Activated B cell treated with CpG ODN at 0.5 μM for 24 hours (primary cell): ENCODE measurements around the gene PLCB2. TPM values are rescaled to one million over a fixed set of nuclear protein-coding genes. Genes with fewer than 3 reads are reported as not detected.

Experiments
- ATAC-seq: fragments of 200-7000 bp; cut with Tn5 transposase; one replicate; pipeline ENCODE4 v1.10.0; 2021; ENCODE audit warnings: low read depth, mild to moderate bottlenecking, moderate library complexity
- CTCF ChIA-PET: fragments of 350-600 bp; sonication (Branson Sonifier 250); formaldehyde crosslinking; loops from one replicate; lab custom pipeline; 2021; ENCODE audit warnings: antibody characterized with exemption; lab: Charles Lee
- POLR2A ChIA-PET: fragments of 350-600 bp; sonication (Branson Sonifier 250); formaldehyde crosslinking; loops from one replicate; lab custom pipeline; 2021; ENCODE audit warnings: antibody characterized with exemption; lab: Charles Lee
- DNase-seq: peaks from one replicate; pipeline ENCODE4 v3.0.0; 2022
- H3K27ac Mint-ChIP-seq: one replicate; pipeline ENCODE4 v1.8.0; 2020; ENCODE audit warnings: mixed read lengths
- H3K27me3 Mint-ChIP-seq: one replicate; pipeline ENCODE4 v1.8.0; 2021; ENCODE audit warnings: mixed read lengths
- H3K36me3 Mint-ChIP-seq: one replicate; pipeline ENCODE4 v1.8.0; 2021; ENCODE audit warnings: low read depth, mixed read lengths
- H3K4me1 Mint-ChIP-seq: one replicate; pipeline ENCODE4 v1.8.0; 2021; ENCODE audit warnings: mixed read lengths
- H3K4me3 Mint-ChIP-seq: one replicate; pipeline ENCODE4 v1.8.0; 2020; ENCODE audit warnings: mild to moderate bottlenecking, mixed read lengths
- H3K9me3 Mint-ChIP-seq: one replicate; pipeline ENCODE4 v1.8.0; 2020; ENCODE audit warnings: mixed read lengths
- CTCF ChIP-seq: fragments of 200-600 bp; IDR thresholded peaks from one replicate; pipeline ENCODE4 v1.8.0; 2022; ENCODE audit warnings: antibody characterized with exemption, mild to moderate bottlenecking
- intact Hi-C: fragments of 100-400 bp; cut with micrococcal nuclease; formaldehyde crosslinking; loops from one replicate; pipeline ENCODE4 v1.15.1; 2024
- total RNA-seq: library from RNA; stranded (reverse); gene quantifications from 2 replicates; pipeline ENCODE4 v1.2.3, GENCODE V29; 2022

The PLCB2 gene
- total RNA-seq, 1 donor from 2014 or later = 126 TPM

- intact Hi-C loops = loop anchor here (5.0 kb wide), 1 partner anchor 36 kb away; the partner anchor contains the start of gene PAK6
- POLR2A ChIA-PET = interaction anchor here (1.0 to 3.1 kb wide), 5 partner anchors 36 to 228 kb away, joined by 3 to 16 read pairs (median 3); no protein-coding TSS in a partner anchor
Measured at GRCh38 chr15:40273428-40273827, 34.3 kb downstream of the PLCB2 start.

GRCh38 chr15:40272485-40273056, 35.2 kb downstream of the PLCB2 start:
- no peaks in the 10 kb centered on the region for H3K36me3 Mint-ChIP-seq
- intact Hi-C loops = loop anchor here (5.0 kb wide), 1 partner anchor 35 kb away; the partner anchor contains the start of gene PAK6
- ATAC-seq (no peak), DNase-seq (no peak)
- TF ChIP-seq CTCF = no peak
- no peaks in the 10 kb centered on the region for H3K9me3 Mint-ChIP-seq
- CTCF ChIA-PET = interaction anchor here (0.8 to 11.8 kb wide), 14 partner anchors 8 to 487 kb away, joined by 3 to 228 read pairs (median 4); partner anchors contain the start of gene ANKRD63
- H3K27ac Mint-ChIP-seq = no peak overlapping the region
- no peak overlapping the region for H3K4me3 Mint-ChIP-seq
- POLR2A ChIA-PET = interaction anchor here (1.0 to 3.1 kb wide), 4 partner anchors 35 to 227 kb away, joined by 3 to 16 read pairs (median 7); no protein-coding TSS in a partner anchor
- peaks cover 2% of the 10 kb centered on the region for H3K27me3 Mint-ChIP-seq
- peaks cover 15% of the 10 kb centered on the region for H3K4me1 Mint-ChIP-seq

More at GRCh38 chr15:40273428-40273827, 34.3 kb downstream of the PLCB2 start:
- Mint-ChIP-seq H3K4me1 (peaks cover 21% of the 10 kb centered on the region), H3K36me3 (no peaks in the 10 kb centered on the region), H3K4me3 (no peak overlapping the region), H3K27ac (no peak overlapping the region), H3K9me3 (no peaks in the 10 kb centered on the region), H3K27me3 (peaks cover 2% of the 10 kb centered on the region)
- DNase-seq (no peak), ATAC-seq (no peak)
- TF ChIP-seq CTCF = no peak
- CTCF ChIA-PET = interaction anchor here (0.9 to 11.8 kb wide), 22 partner anchors 9 to 488 kb away, joined by 3 to 228 read pairs (median 6); partner anchors contain the start of genes ANKRD63 and SRP14

GRCh38 chr15:40271685-40272484, 35.9 kb downstream of the PLCB2 start:
- intact Hi-C loops = loop anchor here (5.0 kb wide), 1 partner anchor 35 kb away; the partner anchor contains the start of gene PAK6
- no peak overlapping the region for H3K4me3 Mint-ChIP-seq

GRCh38 chr15:40270246-40270995, 37.3 kb downstream of the PLCB2 start:
- no peak for DNase-seq
- no peak for ATAC-seq
- no peak overlapping the region for H3K4me3 Mint-ChIP-seq
- no peak overlapping the region for H3K27ac Mint-ChIP-seq
- H3K4me1 Mint-ChIP-seq = peaks cover 4% of the 10 kb centered on the region
- POLR2A ChIA-PET = no interaction called here
- TF ChIP-seq CTCF = no peak
- intact Hi-C loops = loop anchor here (5.0 kb wide), 1 partner anchor 33 kb away; the partner anchor contains the start of gene PAK6
- H3K9me3 Mint-ChIP-seq = no peaks in the 10 kb centered on the region
- H3K36me3 Mint-ChIP-seq = no peaks in the 10 kb centered on the region
- CTCF ChIA-PET = interaction anchor here (1.3 to 11.8 kb wide), 4 partner anchors 9 to 225 kb away, joined by 3 to 228 read pairs (median 8); no protein-coding TSS in a partner anchor
- no peaks in the 10 kb centered on the region for H3K27me3 Mint-ChIP-seq

More at GRCh38 chr15:40271685-40272484, 35.9 kb downstream of the PLCB2 start:
- no peaks in the 10 kb centered on the region for H3K27me3 Mint-ChIP-seq
- CTCF ChIA-PET = interaction anchor here (1.0 to 11.8 kb wide), 4 partner anchors 54 to 240 kb away, joined by 3 to 228 read pairs (median 58); no protein-coding TSS in a partner anchor
- no peak for TF ChIP-seq CTCF
- H3K36me3 Mint-ChIP-seq = no peaks in the 10 kb centered on the region
- ATAC-seq = no peak
- peaks cover 8% of the 10 kb centered on the region for H3K4me1 Mint-ChIP-seq
- no peak for DNase-seq
- no peaks in the 10 kb centered on the region for H3K9me3 Mint-ChIP-seq
- no peak overlapping the region for H3K27ac Mint-ChIP-seq
- POLR2A ChIA-PET = interaction anchor here (3.1 kb wide), 1 partner anchor 54 kb away, joined by 16 read pairs; no protein-coding TSS in a partner anchor
